ENCODE data around the gene SCRN2. TPM values are rescaled to one million over a fixed set of nuclear protein-coding genes. Genes with fewer than 3 reads are reported as not detected.

Gene SCRN2
- total and polyA plus RNA-seq, 2 of the 13 experiments (the other 11 are each of a cell fraction or from before 2014, with no cell fraction given): 21.7 to 29.5 TPM

DNA sequence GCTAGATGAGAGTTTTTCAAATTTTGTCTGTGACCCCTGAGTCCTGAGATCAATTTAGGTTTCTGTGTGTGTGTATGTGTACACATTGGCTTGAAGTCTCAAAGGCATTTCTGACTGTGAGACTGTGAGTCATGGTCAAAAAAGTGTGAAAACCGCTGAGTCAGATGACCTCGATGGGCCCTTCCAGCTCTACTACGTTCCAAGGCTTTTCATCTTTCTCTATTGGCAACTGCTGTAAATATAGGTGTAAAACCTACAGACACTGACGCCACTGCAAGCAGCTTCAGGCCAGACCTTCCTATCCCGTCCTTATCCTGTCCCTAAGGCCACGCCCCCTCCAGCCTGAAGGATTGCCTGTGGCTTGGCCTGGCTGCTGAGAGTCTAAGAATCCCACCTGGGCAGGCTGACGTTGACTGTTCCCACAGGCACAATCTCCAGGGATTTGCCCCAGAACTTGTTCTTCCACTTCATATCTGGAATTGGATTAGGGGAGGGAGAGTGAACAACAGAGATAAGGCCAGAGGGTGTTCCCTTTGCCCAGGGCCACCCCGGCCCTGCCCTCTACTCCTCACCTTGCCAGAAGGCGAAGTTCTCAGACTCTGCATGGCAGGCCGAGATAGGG is 30.8 kb downstream of the SCRN2 start (continued):
- TF ChIP-seq, protein P1, sequence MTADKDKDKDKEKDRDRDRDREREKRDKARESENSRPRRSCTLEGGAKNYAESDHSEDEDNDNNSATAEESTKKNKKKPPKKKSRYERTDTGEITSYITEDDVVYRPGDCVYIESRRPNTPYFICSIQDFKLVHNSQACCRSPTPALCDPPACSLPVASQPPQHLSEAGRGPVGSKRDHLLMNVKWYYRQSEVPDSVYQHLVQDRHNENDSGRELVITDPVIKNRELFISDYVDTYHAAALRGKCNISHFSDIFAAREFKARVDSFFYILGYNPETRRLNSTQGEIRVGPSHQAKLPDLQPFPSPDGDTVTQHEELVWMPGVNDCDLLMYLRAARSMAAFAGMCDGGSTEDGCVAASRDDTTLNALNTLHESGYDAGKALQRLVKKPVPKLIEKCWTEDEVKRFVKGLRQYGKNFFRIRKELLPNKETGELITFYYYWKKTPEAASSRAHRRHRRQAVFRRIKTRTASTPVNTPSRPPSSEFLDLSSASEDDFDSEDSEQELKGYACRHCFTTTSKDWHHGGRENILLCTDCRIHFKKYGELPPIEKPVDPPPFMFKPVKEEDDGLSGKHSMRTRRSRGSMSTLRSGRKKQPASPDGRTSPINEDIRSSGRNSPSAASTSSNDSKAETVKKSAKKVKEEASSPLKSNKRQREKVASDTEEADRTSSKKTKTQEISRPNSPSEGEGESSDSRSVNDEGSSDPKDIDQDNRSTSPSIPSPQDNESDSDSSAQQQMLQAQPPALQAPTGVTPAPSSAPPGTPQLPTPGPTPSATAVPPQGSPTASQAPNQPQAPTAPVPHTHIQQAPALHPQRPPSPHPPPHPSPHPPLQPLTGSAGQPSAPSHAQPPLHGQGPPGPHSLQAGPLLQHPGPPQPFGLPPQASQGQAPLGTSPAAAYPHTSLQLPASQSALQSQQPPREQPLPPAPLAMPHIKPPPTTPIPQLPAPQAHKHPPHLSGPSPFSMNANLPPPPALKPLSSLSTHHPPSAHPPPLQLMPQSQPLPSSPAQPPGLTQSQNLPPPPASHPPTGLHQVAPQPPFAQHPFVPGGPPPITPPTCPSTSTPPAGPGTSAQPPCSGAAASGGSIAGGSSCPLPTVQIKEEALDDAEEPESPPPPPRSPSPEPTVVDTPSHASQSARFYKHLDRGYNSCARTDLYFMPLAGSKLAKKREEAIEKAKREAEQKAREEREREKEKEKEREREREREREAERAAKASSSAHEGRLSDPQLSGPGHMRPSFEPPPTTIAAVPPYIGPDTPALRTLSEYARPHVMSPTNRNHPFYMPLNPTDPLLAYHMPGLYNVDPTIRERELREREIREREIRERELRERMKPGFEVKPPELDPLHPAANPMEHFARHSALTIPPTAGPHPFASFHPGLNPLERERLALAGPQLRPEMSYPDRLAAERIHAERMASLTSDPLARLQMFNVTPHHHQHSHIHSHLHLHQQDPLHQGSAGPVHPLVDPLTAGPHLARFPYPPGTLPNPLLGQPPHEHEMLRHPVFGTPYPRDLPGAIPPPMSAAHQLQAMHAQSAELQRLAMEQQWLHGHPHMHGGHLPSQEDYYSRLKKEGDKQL (CRISPR knock-in tag; IDR thresholded peaks at IDR 0.05; ENCODE audit: low read depth): peak; percentile 65; the same call in 1 of the 2 replicates
- TF ChIP-seq MED13 (CRISPR knock-in tag; IDR thresholded peaks at IDR 0.05) (no peak), CENPT (CRISPR knock-in tag; IDR thresholded peaks at IDR 0.05; ENCODE audit: low read depth) (no peak), ZNF326 (CRISPR knock-in tag; IDR thresholded peaks at IDR 0.05; ENCODE audit: borderline replicate concordance) (no peak), NFE2 (CRISPR knock-in tag; IDR thresholded peaks at IDR 0.05) (peak; percentile 16; the same call in 1 of the 2 replicates), EED (CRISPR knock-in tag; IDR thresholded peaks at IDR 0.05) (no peak), TSC22D2 (CRISPR knock-in tag; IDR thresholded peaks at IDR 0.05; ENCODE audit: borderline replicate concordance) (no peak), ATRX (CRISPR knock-in tag; IDR thresholded peaks at IDR 0.05; ENCODE audit: borderline replicate concordance) (no peak), FOXA3 (CRISPR knock-in tag; IDR thresholded peaks at IDR 0.05) (peak; percentile 30; the same call in 1 of the 2 replicates), HNRNPK (IDR thresholded peaks at IDR 0.05; ENCODE audit: low read depth, low read length, poor library complexity, severe bottlenecking) (no peak), ZNF264 (CRISPR knock-in tag; IDR thresholded peaks at IDR 0.05) (no peak), NR2F6 (IDR thresholded peaks at IDR 0.05) (peak; percentile 84), NR2F6 (CRISPR knock-in tag; IDR thresholded peaks at IDR 0.05) (peak; percentile 53; the same call in 1 of the 2 replicates)
- TF ChIP-seq, protein P2, sequence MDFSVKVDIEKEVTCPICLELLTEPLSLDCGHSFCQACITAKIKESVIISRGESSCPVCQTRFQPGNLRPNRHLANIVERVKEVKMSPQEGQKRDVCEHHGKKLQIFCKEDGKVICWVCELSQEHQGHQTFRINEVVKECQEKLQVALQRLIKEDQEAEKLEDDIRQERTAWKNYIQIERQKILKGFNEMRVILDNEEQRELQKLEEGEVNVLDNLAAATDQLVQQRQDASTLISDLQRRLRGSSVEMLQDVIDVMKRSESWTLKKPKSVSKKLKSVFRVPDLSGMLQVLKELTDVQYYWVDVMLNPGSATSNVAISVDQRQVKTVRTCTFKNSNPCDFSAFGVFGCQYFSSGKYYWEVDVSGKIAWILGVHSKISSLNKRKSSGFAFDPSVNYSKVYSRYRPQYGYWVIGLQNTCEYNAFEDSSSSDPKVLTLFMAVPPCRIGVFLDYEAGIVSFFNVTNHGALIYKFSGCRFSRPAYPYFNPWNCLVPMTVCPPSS (IDR thresholded peaks at IDR 0.05): no peak
- TF ChIP-seq, protein P3, sequence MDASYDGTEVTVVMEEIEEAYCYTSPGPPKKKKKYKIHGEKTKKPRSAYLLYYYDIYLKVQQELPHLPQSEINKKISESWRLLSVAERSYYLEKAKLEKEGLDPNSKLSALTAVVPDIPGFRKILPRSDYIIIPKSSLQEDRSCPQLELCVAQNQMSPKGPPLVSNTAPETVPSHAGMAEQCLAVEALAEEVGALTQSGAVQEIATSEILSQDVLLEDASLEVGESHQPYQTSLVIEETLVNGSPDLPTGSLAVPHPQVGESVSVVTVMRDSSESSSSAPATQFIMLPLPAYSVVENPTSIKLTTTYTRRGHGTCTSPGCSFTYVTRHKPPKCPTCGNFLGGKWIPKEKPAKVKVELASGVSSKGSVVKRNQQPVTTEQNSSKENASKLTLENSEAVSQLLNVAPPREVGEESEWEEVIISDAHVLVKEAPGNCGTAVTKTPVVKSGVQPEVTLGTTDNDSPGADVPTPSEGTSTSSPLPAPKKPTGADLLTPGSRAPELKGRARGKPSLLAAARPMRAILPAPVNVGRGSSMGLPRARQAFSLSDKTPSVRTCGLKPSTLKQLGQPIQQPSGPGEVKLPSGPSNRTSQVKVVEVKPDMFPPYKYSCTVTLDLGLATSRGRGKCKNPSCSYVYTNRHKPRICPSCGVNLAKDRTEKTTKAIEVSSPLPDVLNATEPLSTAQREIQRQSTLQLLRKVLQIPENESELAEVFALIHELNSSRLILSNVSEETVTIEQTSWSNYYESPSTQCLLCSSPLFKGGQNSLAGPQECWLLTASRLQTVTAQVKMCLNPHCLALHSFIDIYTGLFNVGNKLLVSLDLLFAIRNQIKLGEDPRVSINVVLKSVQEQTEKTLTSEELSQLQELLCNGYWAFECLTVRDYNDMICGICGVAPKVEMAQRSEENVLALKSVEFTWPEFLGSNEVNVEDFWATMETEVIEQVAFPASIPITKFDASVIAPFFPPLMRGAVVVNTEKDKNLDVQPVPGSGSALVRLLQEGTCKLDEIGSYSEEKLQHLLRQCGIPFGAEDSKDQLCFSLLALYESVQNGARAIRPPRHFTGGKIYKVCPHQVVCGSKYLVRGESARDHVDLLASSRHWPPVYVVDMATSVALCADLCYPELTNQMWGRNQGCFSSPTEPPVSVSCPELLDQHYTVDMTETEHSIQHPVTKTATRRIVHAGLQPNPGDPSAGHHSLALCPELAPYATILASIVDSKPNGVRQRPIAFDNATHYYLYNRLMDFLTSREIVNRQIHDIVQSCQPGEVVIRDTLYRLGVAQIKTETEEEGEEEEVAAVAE (CRISPR knock-in tag; IDR thresholded peaks at IDR 0.05; ENCODE audit: borderline replicate concordance): 0 out of 2 replicates have a peak, but pooled peaks have one; percentile 27
- TF ChIP-seq, protein P4, sequence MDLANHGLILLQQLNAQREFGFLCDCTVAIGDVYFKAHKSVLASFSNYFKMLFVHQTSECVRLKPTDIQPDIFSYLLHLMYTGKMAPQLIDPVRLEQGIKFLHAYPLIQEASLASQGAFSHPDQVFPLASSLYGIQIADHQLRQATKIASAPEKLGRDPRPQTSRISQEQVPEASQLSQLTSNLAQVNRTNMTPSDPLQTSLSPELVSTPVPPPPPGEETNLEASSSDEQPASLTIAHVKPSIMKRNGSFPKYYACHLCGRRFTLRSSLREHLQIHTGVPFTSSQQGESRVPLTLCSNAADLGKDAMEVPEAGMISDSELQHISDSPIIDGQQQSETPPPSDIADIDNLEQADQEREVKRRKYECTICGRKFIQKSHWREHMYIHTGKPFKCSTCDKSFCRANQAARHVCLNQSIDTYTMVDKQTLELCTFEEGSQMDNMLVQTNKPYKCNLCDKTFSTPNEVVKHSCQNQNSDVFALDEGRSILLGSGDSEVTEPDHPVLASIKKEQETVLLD (CRISPR knock-in tag; IDR thresholded peaks at IDR 0.05; ENCODE audit: low read depth): no peak

Data from HepG2 (cell line).